A549 (cell line): ENCODE measurements around the gene GRID2. TPM values are rescaled to one million over a fixed set of nuclear protein-coding genes. Genes with fewer than 3 reads are reported as not detected.
"Not testable (repeated sequence)": the region's sequence is repeated elsewhere in the genome, so short reads cannot be mapped to it uniquely, and the experiment has no call there.

Experiments
- ATAC-seq, 2 experiments: fragments of 200-7000 bp in 1 of 2; fragments of >200 bp in 1 of 2; cut with Nextera tagmentation in 1 of 2; cut with Tn5 transposase in 1 of 2; 3 replicates each; pipeline versions ENCODE4 v1.8.0 to v1.9.1; 2018 to 2020; ENCODE audit warnings: mild to moderate bottlenecking in 1 of 2, moderate library complexity in 1 of 2
- CTCF ChIA-PET: fragments of 300-600 bp; sonication (Branson Sonifier 250); formaldehyde crosslinking; extraction: SDS; loops from one replicate; lab custom pipeline; 2021; ENCODE audit warnings: antibody characterized with exemption, inconsistent platforms; lab: Yijun Ruan, JAX
- POLR2A ChIA-PET: fragments of 350-600 bp; formaldehyde crosslinking; extraction: SDS; loops from one replicate; lab custom pipeline; 2021; ENCODE audit warnings: antibody characterized with exemption, inconsistent platforms; lab: Yijun Ruan, JAX
- DNase-seq, 2 experiments: peaks; one replicate each; pipeline versions ENCODE4 v3.0.0 to v3.0.0-alpha.2; 2011 to 2016; ENCODE audit warnings: low read depth in 1 of 2, low spot score in 1 of 2
- FAIRE-seq: peaks from 2 replicates; lab custom pipeline; 2011; peaks lifted over from hg19 to GRCh38; lab: Jason Lieb, UNC
- H3K27ac ChIP-seq, 2 experiments: fragments of >200 bp; sonication (Bioruptor Twin); formaldehyde crosslinking; 3 replicates each; pipeline ENCODE4 v1.5.1; 2016 to 2017
- H3K4me1 ChIP-seq: fragments of >200 bp; sonication (Bioruptor Twin); formaldehyde crosslinking; 3 replicates; pipeline ENCODE4 v1.6.1; 2016
- H3K4me2 ChIP-seq: fragments of >200 bp; sonication (Bioruptor Twin); formaldehyde crosslinking; 3 replicates; pipeline ENCODE4 v1.6.1; 2016
- H3K4me3 ChIP-seq: fragments of >200 bp; sonication (Bioruptor Twin); formaldehyde crosslinking; 3 replicates; pipeline ENCODE4 v1.5.1; 2016
- H3K9me3 ChIP-seq: fragments of >200 bp; sonication (Bioruptor Twin); formaldehyde crosslinking; 3 replicates; pipeline ENCODE4 v1.6.1; 2016
- CEBPB ChIP-seq, 2 experiments: fragments of >200 bp in 1 of 2; sonication (Bioruptor Twin) in 1 of 2; formaldehyde crosslinking in 1 of 2; IDR thresholded peaks; 2 replicates each; pipeline ENCODE4 v1.6.1; 2012 to 2016
- CHD2 ChIP-seq: fragments of 150-350 bp; IDR thresholded peaks from 2 replicates; pipeline ENCODE4 v1.6.1; 2014; ENCODE audit warnings: low read length; ENCODE audit not compliant: partially characterized antibody
- CHD4 ChIP-seq: fragments of 200-600 bp; sonication (generic); IDR thresholded peaks from 2 replicates; pipeline ENCODE4 v1.6.1; 2016; ENCODE audit warnings: antibody characterized with exemption, mild to moderate bottlenecking, borderline replicate concordance
- EHMT2 ChIP-seq: fragments of 200-600 bp; sonication (generic); IDR thresholded peaks from 2 replicates; pipeline ENCODE4 v1.6.1; 2016; ENCODE audit warnings: antibody characterized with exemption, low read depth, mild to moderate bottlenecking, moderate library complexity
- EP300 ChIP-seq, 2 experiments: fragments of >200 bp; sonication (Bioruptor Twin); formaldehyde crosslinking; IDR thresholded peaks; 2 replicates in 1 of 2; 3 replicates in 1 of 2; pipeline ENCODE4 v1.6.1; 2016 to 2017
- GATA3 ChIP-seq: IDR thresholded peaks from 2 replicates; pipeline ENCODE4 v1.6.1; 2012; ENCODE audit warnings: borderline replicate concordance
- HOXB13 ChIP-seq: fragments of 250-450 bp; sonication (Bioruptor Pico); IDR thresholded peaks from 2 replicates; pipeline ENCODE4 v1.5.0; 2020; ENCODE audit warnings: low read depth, mild to moderate bottlenecking, moderate library complexity
- KDM5A ChIP-seq: fragments of 200-600 bp; sonication (generic); IDR thresholded peaks from 2 replicates; pipeline ENCODE4 v1.6.1; 2016; ENCODE audit warnings: antibody characterized with exemption, mild to moderate bottlenecking
- MAFK ChIP-seq: fragments of 450-650 bp; IDR thresholded peaks from 2 replicates; pipeline ENCODE4 v1.6.1; 2014; ENCODE audit not compliant: partially characterized antibody
- NPAS2 ChIP-seq: fragments of 250-450 bp; sonication (Bioruptor Pico); IDR thresholded peaks from 2 replicates; pipeline ENCODE4 v1.8.0; 2022; ENCODE audit warnings: mild to moderate bottlenecking, moderate library complexity, borderline replicate concordance
- RFX5 ChIP-seq: fragments of 450-650 bp; IDR thresholded peaks from 2 replicates; pipeline ENCODE4 v1.7.1; 2014; ENCODE audit warnings: antibody characterized with exemption, mild to moderate bottlenecking, moderate library complexity
- SMC3 ChIP-seq: fragments of >200 bp; sonication (Bioruptor Twin); formaldehyde crosslinking; IDR thresholded peaks from 3 replicates; pipeline ENCODE4 v1.6.1; 2018; ENCODE audit warnings: inconsistent platforms
- SREBF2 ChIP-seq: fragments of 450-650 bp; IDR thresholded peaks from 2 replicates; pipeline ENCODE4 v1.6.1; 2014; ENCODE audit warnings: mild to moderate bottlenecking, moderate library complexity
- ZC3H11A ChIP-seq: fragments of 450-650 bp; IDR thresholded peaks from 2 replicates; pipeline ENCODE4 v1.6.1; 2014; ENCODE audit warnings: antibody characterized with exemption, mild to moderate bottlenecking
- ZFP36 ChIP-seq: fragments of 450-650 bp; IDR thresholded peaks from 2 replicates; pipeline ENCODE4 v1.6.1; 2014; ENCODE audit warnings: borderline replicate concordance; ENCODE audit not compliant: partially characterized antibody
- ZSCAN20 ChIP-seq: fragments of 250-450 bp; sonication (Bioruptor Pico); IDR thresholded peaks from 2 replicates; pipeline ENCODE4 v1.8.0; 2022; ENCODE audit warnings: mild to moderate bottlenecking, moderate library complexity
- WGBS: methylation state at CpG from one replicate; pipeline ENCODE4 v1.1.6; 2017; ENCODE audit errors: missing lambda C conversion rate; 5-methylcytosine and 5-hydroxymethylcytosine counted together
- polyA plus RNA-seq, 4 experiments: library from polyadenylated mRNA; depleted of rRNA in 3 of 4; stranded (reverse); fragments of >200 nt; fragmentation: RNase III in 1 of 4; extraction: RNeasy Plus Mini Kit Qiagen cat#74134 plus additional on column Dnase treatment in 1 of 4; gene quantifications; 2 replicates in 3 of 4; 3 replicates in 1 of 4; pipeline ENCODE4 v1.2.3, GENCODE V29; 2011 to 2017
- TF ChIP-seq, protein P1 (sequence below): IDR thresholded peaks from 2 replicates; pipeline ENCODE4 v1.6.1; 2012
- TF ChIP-seq, protein P2 (sequence below): fragments of 200-600 bp; sonication (generic); IDR thresholded peaks from 2 replicates; pipeline ENCODE4 v1.6.1; 2016; ENCODE audit warnings: antibody characterized with exemption, mild to moderate bottlenecking, moderate library complexity
- TF ChIP-seq, protein P3 (sequence below): IDR thresholded peaks from 2 replicates; pipeline ENCODE4 v1.6.1; 2012; ENCODE audit warnings: low read depth, borderline replicate concordance
- TF ChIP-seq, protein P4 (sequence below): fragments of 450-650 bp; IDR thresholded peaks from 2 replicates; pipeline ENCODE4 v1.6.1; 2014; ENCODE audit warnings: antibody characterized with exemption

GRID2 gene
- polyA plus RNA-seq, 2 of the 4 experiments (the other 2 are of a cell fraction), result not detected

DNA sequence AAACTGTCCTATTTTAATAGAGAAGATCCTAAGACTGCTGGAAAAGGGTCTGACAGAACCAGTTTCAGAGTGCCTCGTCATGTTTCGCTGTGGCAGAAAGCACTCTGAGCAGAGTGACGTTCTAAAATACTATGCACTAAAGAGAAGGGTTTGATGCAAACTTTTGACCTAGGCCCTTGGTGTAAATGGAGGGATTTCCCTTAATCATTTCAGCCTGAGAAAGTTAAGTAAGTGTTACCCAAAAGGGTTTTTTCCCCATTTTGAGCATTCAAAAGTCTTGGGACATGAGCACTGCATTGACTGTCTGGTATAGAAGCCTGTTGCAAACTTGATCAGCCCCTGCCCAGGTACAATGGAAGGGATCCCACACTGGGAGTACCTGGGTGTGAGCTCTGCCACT, 1367.3 kb downstream of the GRID2 start:
- Histone ChIP-seq H3K4me3 (no peak overlapping the region), H3K4me2 (no peak overlapping the region), H3K9me3 (no peaks in the 10 kb centered on the region), H3K27ac (no peak overlapping the region), H3K4me1 (no peaks in the 10 kb centered on the region)
- TF ChIP-seq HOXB13 (CRISPR knock-in tag) (no peak), MAFK (no peak), ZSCAN20 (no peak), CHD4 (no peak), EHMT2 (no peak), SREBF2 (no peak), ZFP36 (no peak), ZC3H11A (no peak)
- TF ChIP-seq, protein P1, sequence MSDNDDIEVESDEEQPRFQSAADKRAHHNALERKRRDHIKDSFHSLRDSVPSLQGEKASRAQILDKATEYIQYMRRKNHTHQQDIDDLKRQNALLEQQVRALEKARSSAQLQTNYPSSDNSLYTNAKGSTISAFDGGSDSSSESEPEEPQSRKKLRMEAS, result no peak
- TF ChIP-seq, protein P2, sequence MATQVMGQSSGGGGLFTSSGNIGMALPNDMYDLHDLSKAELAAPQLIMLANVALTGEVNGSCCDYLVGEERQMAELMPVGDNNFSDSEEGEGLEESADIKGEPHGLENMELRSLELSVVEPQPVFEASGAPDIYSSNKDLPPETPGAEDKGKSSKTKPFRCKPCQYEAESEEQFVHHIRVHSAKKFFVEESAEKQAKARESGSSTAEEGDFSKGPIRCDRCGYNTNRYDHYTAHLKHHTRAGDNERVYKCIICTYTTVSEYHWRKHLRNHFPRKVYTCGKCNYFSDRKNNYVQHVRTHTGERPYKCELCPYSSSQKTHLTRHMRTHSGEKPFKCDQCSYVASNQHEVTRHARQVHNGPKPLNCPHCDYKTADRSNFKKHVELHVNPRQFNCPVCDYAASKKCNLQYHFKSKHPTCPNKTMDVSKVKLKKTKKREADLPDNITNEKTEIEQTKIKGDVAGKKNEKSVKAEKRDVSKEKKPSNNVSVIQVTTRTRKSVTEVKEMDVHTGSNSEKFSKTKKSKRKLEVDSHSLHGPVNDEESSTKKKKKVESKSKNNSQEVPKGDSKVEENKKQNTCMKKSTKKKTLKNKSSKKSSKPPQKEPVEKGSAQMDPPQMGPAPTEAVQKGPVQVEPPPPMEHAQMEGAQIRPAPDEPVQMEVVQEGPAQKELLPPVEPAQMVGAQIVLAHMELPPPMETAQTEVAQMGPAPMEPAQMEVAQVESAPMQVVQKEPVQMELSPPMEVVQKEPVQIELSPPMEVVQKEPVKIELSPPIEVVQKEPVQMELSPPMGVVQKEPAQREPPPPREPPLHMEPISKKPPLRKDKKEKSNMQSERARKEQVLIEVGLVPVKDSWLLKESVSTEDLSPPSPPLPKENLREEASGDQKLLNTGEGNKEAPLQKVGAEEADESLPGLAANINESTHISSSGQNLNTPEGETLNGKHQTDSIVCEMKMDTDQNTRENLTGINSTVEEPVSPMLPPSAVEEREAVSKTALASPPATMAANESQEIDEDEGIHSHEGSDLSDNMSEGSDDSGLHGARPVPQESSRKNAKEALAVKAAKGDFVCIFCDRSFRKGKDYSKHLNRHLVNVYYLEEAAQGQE, result no peak
- TF ChIP-seq, protein P3, sequence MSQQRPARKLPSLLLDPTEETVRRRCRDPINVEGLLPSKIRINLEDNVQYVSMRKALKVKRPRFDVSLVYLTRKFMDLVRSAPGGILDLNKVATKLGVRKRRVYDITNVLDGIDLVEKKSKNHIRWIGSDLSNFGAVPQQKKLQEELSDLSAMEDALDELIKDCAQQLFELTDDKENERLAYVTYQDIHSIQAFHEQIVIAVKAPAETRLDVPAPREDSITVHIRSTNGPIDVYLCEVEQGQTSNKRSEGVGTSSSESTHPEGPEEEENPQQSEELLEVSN, result no peak
- TF ChIP-seq, protein P4, sequence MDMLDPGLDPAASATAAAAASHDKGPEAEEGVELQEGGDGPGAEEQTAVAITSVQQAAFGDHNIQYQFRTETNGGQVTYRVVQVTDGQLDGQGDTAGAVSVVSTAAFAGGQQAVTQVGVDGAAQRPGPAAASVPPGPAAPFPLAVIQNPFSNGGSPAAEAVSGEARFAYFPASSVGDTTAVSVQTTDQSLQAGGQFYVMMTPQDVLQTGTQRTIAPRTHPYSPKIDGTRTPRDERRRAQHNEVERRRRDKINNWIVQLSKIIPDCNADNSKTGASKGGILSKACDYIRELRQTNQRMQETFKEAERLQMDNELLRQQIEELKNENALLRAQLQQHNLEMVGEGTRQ, result no peak
- FAIRE-seq, result no peak
- 59% methylated on average over 3 of the region's 3 CpGs for WGBS
- ChIA-PET CTCF (no interaction called here), POLR2A (no interaction called here)
- DNase-seq, result no peak
- no peak for ATAC-seq

DNA sequence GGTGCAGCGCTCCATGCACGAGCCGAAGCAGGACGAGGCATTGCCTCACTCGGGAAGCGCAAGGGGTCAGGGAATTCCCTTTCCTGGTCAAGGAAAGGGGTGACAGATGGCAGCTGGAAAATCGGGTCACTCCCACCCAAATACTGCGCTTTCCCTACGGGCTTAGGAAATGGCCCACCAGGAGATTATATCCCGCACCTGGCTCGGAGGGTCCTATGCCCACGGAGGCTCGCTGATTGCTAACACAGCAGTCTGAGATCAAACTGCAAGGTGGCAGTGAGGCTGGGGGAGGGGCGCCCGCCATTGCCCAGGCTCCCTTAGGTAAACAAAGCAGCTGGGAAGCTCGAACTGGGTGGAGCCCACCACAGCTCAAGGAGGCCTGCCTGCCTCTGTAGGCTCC, 1373.2 kb downstream of the GRID2 start:
- POLR2A ChIA-PET, H3K4me2 ChIP-seq, ATAC-seq, H3K4me1 ChIP-seq, FAIRE-seq, H3K27ac ChIP-seq, CTCF ChIA-PET, H3K9me3 ChIP-seq, DNase-seq, H3K4me3 ChIP-seq: not testable (repeated sequence)
- 64% methylated on average over 5 of the region's 16 CpGs for WGBS

DNA sequence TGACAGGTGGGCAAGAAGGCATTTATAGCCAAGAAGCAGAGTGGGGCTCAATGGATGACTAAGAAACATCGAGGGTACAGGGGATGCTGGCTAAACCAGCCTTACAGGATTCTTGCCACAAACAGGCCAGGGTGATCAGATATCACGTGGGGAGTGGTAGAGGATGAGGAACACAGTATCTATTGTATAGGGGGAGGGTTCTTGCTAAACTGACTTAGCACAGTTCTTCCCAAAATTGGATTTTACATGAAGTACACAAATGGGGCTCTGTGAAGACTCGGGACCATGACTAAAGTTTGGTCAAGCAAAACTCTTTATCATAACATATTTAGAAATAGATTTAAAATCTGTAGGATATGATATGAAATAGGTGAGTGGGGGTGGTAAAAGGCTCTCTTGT, 1380.8 kb downstream of the GRID2 start:
- H3K4me2 ChIP-seq, result no peak overlapping the region

More for the DNA sequence above, 1380.8 kb downstream of the GRID2 start:
- no peak overlapping the region for H3K4me3 ChIP-seq
- no peak for DNase-seq
- CTCF ChIA-PET, result no interaction called here
- no peak for ATAC-seq
- POLR2A ChIA-PET, result no interaction called here
- WGBS, result 9% methylated on average over 3 of the region's 3 CpGs
- TF ChIP-seq CHD2, result no peak
- no peak for TF ChIP-seq CEBPB (IDR thresholded peaks at IDR 0.05)
- no peak for TF ChIP-seq RFX5
- no peak for TF ChIP-seq GATA3
- no peak for TF ChIP-seq EHMT2
- TF ChIP-seq, protein P1, result no peak
- TF ChIP-seq EP300 (IDR thresholded peaks at IDR 0.05), result no peak
- no peak for TF ChIP-seq SMC3
- no peak for TF ChIP-seq NPAS2 (CRISPR knock-in tag)
- no peak for TF ChIP-seq KDM5A
- TF ChIP-seq SREBF2, result no peak
- H3K27ac ChIP-seq, result no peak overlapping the region
- no peak for FAIRE-seq
- H3K4me1 ChIP-seq, result no peaks in the 10 kb centered on the region
- H3K9me3 ChIP-seq, result no peaks in the 10 kb centered on the region
